ENCODE data around the gene UBN2. TPM values are rescaled to one million over a fixed set of nuclear protein-coding genes. Genes with fewer than 3 reads are reported as not detected.
A peak's percentile ranks its signal among the peaks of the same experiment; 100 is the strongest.

UBN2 gene
- total and polyA plus RNA-seq, 2 of the 13 experiments (the other 11 are each of a cell fraction or from before 2014, with no cell fraction given), result 5.6 to 5.7 TPM

GRCh38 chr7:139231513-139232376 lies 708 bp downstream of the UBN2 start (continued):
- TF ChIP-seq ZSCAN5A (CRISPR knock-in tag; IDR thresholded peaks at IDR 0.05; ENCODE audit: borderline replicate concordance), result no peak
- TF ChIP-seq SAP130 (CRISPR knock-in tag; IDR thresholded peaks at IDR 0.05; ENCODE audit: low read depth), result peak; percentile 92; the same call in 1 of the 2 replicates
- no peak for TF ChIP-seq IKZF1 (IDR thresholded peaks at IDR 0.05)
- peak; percentile 55; the same call in 1 of the 2 replicates for TF ChIP-seq TFAP4 (IDR thresholded peaks at IDR 0.05; ENCODE audit: borderline replicate concordance, low read depth)
- TF ChIP-seq ZMYM4 (CRISPR knock-in tag; IDR thresholded peaks at IDR 0.05), result no peak
- TF ChIP-seq TERF1 (CRISPR knock-in tag; IDR thresholded peaks at IDR 0.05), result no peak
- TF ChIP-seq RAD21 (CRISPR knock-in tag; IDR thresholded peaks at IDR 0.05), result no peak
- TF ChIP-seq NPAS2 (CRISPR knock-in tag; IDR thresholded peaks at IDR 0.05; ENCODE audit: borderline replicate concordance), result no peak
- TF ChIP-seq NFRKB (IDR thresholded peaks at IDR 0.05), result no peak
- TF ChIP-seq ZNF121 (CRISPR knock-in tag; IDR thresholded peaks at IDR 0.05), result no peak
- TF ChIP-seq ZFYVE20 (CRISPR knock-in tag; IDR thresholded peaks at IDR 0.05; ENCODE audit: borderline replicate concordance, low read depth), result no peak
- TF ChIP-seq FLYWCH1 (CRISPR knock-in tag; IDR thresholded peaks at IDR 0.05), result no peak
